NCI-H1048 (cell line): Measurements from ENCODE around the gene FLNC.

Experiments used
- DNase-seq: peaks from one replicate; lab custom pipeline; 2025; lab: John Stamatoyannopoulos, UW

Gene FLNC

GRCh38 chr7:128830231-128831177 is at the start of gene FLNC:
Gene FLNC, plus strand, starts transcription at chr7:128830406. Its CDS starts 232 bp downstream, at chr7:128830638.
- DNase-seq = no peak

GRCh38 chr7:128781126-128781525 is 49.1 kb upstream of the FLNC start:
- no peak for DNase-seq

GRCh38 chr7:128781851-128782250 is 48.4 kb upstream of the FLNC start:
- no peak for DNase-seq

GRCh38 chr7:128783143-128783861 is 46.9 kb upstream of the FLNC start:
- DNase-seq = no peak

GRCh38 chr7:128785738-128786137 is 44.5 kb upstream of the FLNC start:
- DNase-seq = no peak

- DNase-seq = no peak
Observed at GRCh38 chr7:128788446-128789412, 41.5 kb upstream of the FLNC start.

GRCh38 chr7:128790315-128791041 is 39.7 kb upstream of the FLNC start:
- DNase-seq = no peak

- DNase-seq = peak; percentile 17
Observed at GRCh38 chr7:128791121-128791971, 38.9 kb upstream of the FLNC start, which contains the start of gene CCDC136. Gene CCDC136, plus strand, starts transcription at chr7:128791968. Its CDS starts 444 bp downstream, at chr7:128792412.

GRCh38 chr7:128791972-128792327 is 38.3 kb upstream of the FLNC start:
- DNase-seq = no peak

- DNase-seq = no peak
Observed at GRCh38 chr7:128792471-128793180, 37.6 kb upstream of the FLNC start.

GRCh38 chr7:128793181-128793547 is 37.0 kb upstream of the FLNC start:
- DNase-seq = no peak

GRCh38 chr7:128794020-128794419 is 36.2 kb upstream of the FLNC start:
- no peak for DNase-seq

GRCh38 chr7:128794436-128794835 is 35.8 kb upstream of the FLNC start:
- no peak for DNase-seq

GRCh38 chr7:128795129-128795528 is 35.1 kb upstream of the FLNC start:
- DNase-seq = no peak

- no peak for DNase-seq
Observed at GRCh38 chr7:128796327-128796726, 33.9 kb upstream of the FLNC start.

GRCh38 chr7:128799451-128799850 is 30.8 kb upstream of the FLNC start:
- DNase-seq = no peak

- DNase-seq = no peak
Observed at GRCh38 chr7:128800567-128800966, 29.6 kb upstream of the FLNC start.

- DNase-seq = no peak
Observed at GRCh38 chr7:128801003-128801402, 29.2 kb upstream of the FLNC start.

- DNase-seq = no peak
Observed at GRCh38 chr7:128801667-128802418, 28.4 kb upstream of the FLNC start.
